H9 (cell line): Measurements from ENCODE around the gene ONECUT1. TPM values are rescaled to one million over a fixed set of nuclear protein-coding genes. Genes with fewer than 3 reads are reported as not detected.

ENCODE experiments used
- DNase-seq: peaks from one replicate; pipeline ENCODE4 v3.0.0-alpha.2; 2017
- H2AFZ ChIP-seq: one replicate; pipeline ENCODE4 v1.6.1; 2013; ENCODE audit warnings: mild to moderate bottlenecking, low read length, control low read depth, moderate library complexity
- H2AK5ac ChIP-seq: 2 replicates; pipeline ENCODE4 v1.6.1; 2013; ENCODE audit warnings: low read length, control low read depth, mixed read lengths; ENCODE audit not compliant: insufficient read length
- H2BK120ac ChIP-seq: one replicate; pipeline ENCODE4 v1.6.1; 2013; ENCODE audit warnings: low read depth, mild to moderate bottlenecking, low read length, control low read depth, inconsistent platforms; ENCODE audit not compliant: poor library complexity, severe bottlenecking
- H2BK12ac ChIP-seq: 2 replicates; pipeline ENCODE4 v1.6.1; 2013; ENCODE audit warnings: low read length, control low read depth, mixed read lengths, low read depth; ENCODE audit not compliant: insufficient read length
- H2BK15ac ChIP-seq: 2 replicates; pipeline ENCODE4 v1.6.1; 2013; ENCODE audit warnings: low read depth, low read length, control low read depth
- H2BK20ac ChIP-seq: one replicate; pipeline ENCODE4 v1.6.1; 2013; ENCODE audit warnings: low read depth, mild to moderate bottlenecking, low read length, control low read depth, inconsistent platforms; ENCODE audit not compliant: poor library complexity, severe bottlenecking
- H2BK5ac ChIP-seq: 2 replicates; pipeline ENCODE4 v1.6.1; 2013; ENCODE audit warnings: low read length, control low read depth, mixed read lengths; ENCODE audit not compliant: insufficient read length
- H3K14ac ChIP-seq: 2 replicates; pipeline ENCODE4 v1.6.1; 2013; ENCODE audit warnings: low read length, control low read depth; ENCODE audit not compliant: insufficient read depth
- H3K18ac ChIP-seq: 2 replicates; pipeline ENCODE4 v1.6.1; 2013; ENCODE audit warnings: low read depth, mild to moderate bottlenecking, mixed read lengths, low read length, control low read depth; ENCODE audit not compliant: insufficient read length
- H3K23ac ChIP-seq: 2 replicates; pipeline ENCODE4 v1.6.1; 2013; ENCODE audit warnings: low read length, control low read depth, mixed read lengths, low read depth; ENCODE audit not compliant: insufficient read length
- H3K23me2 ChIP-seq: 2 replicates; pipeline ENCODE4 v1.6.1; 2013; ENCODE audit warnings: low read depth, mild to moderate bottlenecking, mixed read lengths, low read length, control low read depth; ENCODE audit not compliant: insufficient read length, poor library complexity, severe bottlenecking
- H3K27ac ChIP-seq: 2 replicates; pipeline ENCODE4 v1.5.1; 2013; ENCODE audit warnings: low read length, control low read depth, mixed read lengths, low read depth; ENCODE audit not compliant: insufficient read length
- H3K27me3 ChIP-seq: 2 replicates; pipeline ENCODE4 v1.6.1; 2013; ENCODE audit warnings: low read length, control low read depth, inconsistent platforms; ENCODE audit not compliant: insufficient read depth
- H3K4ac ChIP-seq: 2 replicates; pipeline ENCODE4 v1.6.1; 2013; ENCODE audit warnings: low read depth, mild to moderate bottlenecking, control low read depth, inconsistent platforms, low read length, moderate library complexity
- H3K4me1 ChIP-seq: 2 replicates; pipeline ENCODE4 v1.6.1; 2013; ENCODE audit warnings: low read length, control low read depth, inconsistent platforms; ENCODE audit not compliant: insufficient read depth
- H3K4me2 ChIP-seq: 2 replicates; pipeline ENCODE4 v1.6.1; 2013; ENCODE audit warnings: low read length, control low read depth, mixed read lengths; ENCODE audit not compliant: insufficient read length, insufficient read depth
- H3K56ac ChIP-seq: 2 replicates; pipeline ENCODE4 v1.6.1; 2013; ENCODE audit warnings: low read depth, mild to moderate bottlenecking, mixed read lengths, low read length, control low read depth; ENCODE audit not compliant: insufficient read length
- H3K79me1 ChIP-seq: 2 replicates; pipeline ENCODE4 v1.6.1; 2013; ENCODE audit warnings: low read depth, mild to moderate bottlenecking, moderate library complexity, low read length, control low read depth, inconsistent platforms; ENCODE audit not compliant: insufficient read depth, poor library complexity, severe bottlenecking
- H3K79me2 ChIP-seq: 2 replicates; pipeline ENCODE4 v1.6.1; 2013; ENCODE audit warnings: low read length, control low read depth, inconsistent platforms; ENCODE audit not compliant: insufficient read depth
- H3K9ac ChIP-seq: 2 replicates; pipeline ENCODE4 v1.6.1; 2013; ENCODE audit warnings: low read length, control low read depth, mixed read lengths; ENCODE audit not compliant: insufficient read length; ENCODE audit errors: extremely low read depth
- H3K9me3 ChIP-seq: one replicate; pipeline ENCODE4 v1.6.1; 2013; ENCODE audit warnings: low read depth, low read length, inconsistent platforms; ENCODE audit not compliant: control insufficient read depth
- H3T11ph ChIP-seq: one replicate; pipeline ENCODE4 v1.6.1; 2013; ENCODE audit warnings: mild to moderate bottlenecking, low read length, control low read depth, inconsistent platforms
- H4K20me1 ChIP-seq: one replicate; pipeline ENCODE4 v1.6.1; 2013; ENCODE audit not compliant: control insufficient read depth, insufficient read length, insufficient read depth
- H4K5ac ChIP-seq: 2 replicates; pipeline ENCODE4 v1.6.1; 2013; ENCODE audit warnings: low read depth, mild to moderate bottlenecking, mixed read lengths, low read length, control low read depth; ENCODE audit not compliant: insufficient read length
- H4K8ac ChIP-seq: replicated peaks from 2 replicates; pipeline ENCODE4 v1.6.1; 2013; ENCODE audit warnings: low read length, control low read depth, mixed read lengths, low read depth; ENCODE audit not compliant: insufficient read length
- H4K91ac ChIP-seq: 2 replicates; pipeline ENCODE4 v1.6.1; 2013; ENCODE audit warnings: low read depth, mild to moderate bottlenecking, moderate library complexity, mixed read lengths, low read length, control low read depth; ENCODE audit not compliant: insufficient read length
- H3K27ac Mint-ChIP-seq, 3 experiments: 2 replicates in 2 of 3; 3 replicates in 1 of 3; pipeline ENCODE4 v1.8.0; 2020 to 2021; ENCODE audit warnings: mixed read lengths in 3 of 3, mild to moderate bottlenecking in 1 of 3, moderate library complexity in 1 of 3
- H3K27me3 Mint-ChIP-seq: 2 replicates; pipeline ENCODE4 v1.8.0; 2021; ENCODE audit warnings: low read depth, mild to moderate bottlenecking, moderate library complexity, mixed read lengths
- H3K36me3 Mint-ChIP-seq, 3 experiments: 2 replicates in 2 of 3; 3 replicates in 1 of 3; pipeline ENCODE4 v1.8.0; 2020 to 2021; ENCODE audit warnings: low read depth in 3 of 3, mixed read lengths in 3 of 3; ENCODE audit not compliant: insufficient read depth in 1 of 3
- H3K4me1 Mint-ChIP-seq, 2 experiments: 2 replicates each; pipeline ENCODE4 v1.8.0; 2020; ENCODE audit warnings: mixed read lengths in 2 of 2
- H3K4me3 Mint-ChIP-seq, 2 experiments: 2 replicates in 1 of 2; 3 replicates in 1 of 2; pipeline ENCODE4 v1.8.0; 2020 to 2021; ENCODE audit warnings: mild to moderate bottlenecking in 2 of 2, mixed read lengths in 2 of 2, moderate library complexity in 1 of 2
- H3K9me3 Mint-ChIP-seq, 2 experiments: 2 replicates in 1 of 2; 3 replicates in 1 of 2; pipeline ENCODE4 v1.8.0; 2020; ENCODE audit warnings: mild to moderate bottlenecking in 2 of 2, mixed read lengths in 2 of 2, moderate library complexity in 1 of 2
- CTCF ChIP-seq: fragments of 200-600 bp; sonication (generic); conservative IDR thresholded peaks from 3 replicates; pipeline ENCODE4 v1.8.0; 2021; ENCODE audit warnings: antibody characterized with exemption, mild to moderate bottlenecking
- whole genome bisulfite sequencing: extraction: QIAGEN DNeasy Blood & Tissue Kit; methylation state at CpG from one replicate; pipeline ENCODE4 v1.1.7; 2013; ENCODE audit warnings: missing lambda C conversion rate, low lambda C conversion rate, mixed read lengths; ENCODE audit not compliant: insufficient read length; ENCODE audit errors: extremely low coverage; 5-methylcytosine and 5-hydroxymethylcytosine counted together
- total RNA-seq: library from RNA; stranded (reverse); gene quantifications from 2 replicates; pipeline ENCODE4 v1.2.1, GENCODE V29; 2021

ONECUT1 gene
- total RNA-seq, 1 experiment from 2014 or later = 14.1 TPM

GRCh38 chr15:52726195-52726594 lies 63.9 kb downstream of the ONECUT1 start:
- Histone ChIP-seq H4K8ac (no peak overlapping the region), H3K4me1 (no peaks in the 10 kb centered on the region; the same call in 1 of the 2 replicates), H2AFZ (no peak overlapping the region), H2BK15ac (no peak overlapping the region), H3K4ac (no peak overlapping the region), H4K91ac (no peak overlapping the region), H3K56ac (no peak overlapping the region), H3K9me3 (no peaks in the 10 kb centered on the region), H3K27me3 (no peaks in the 10 kb centered on the region), H3K79me2 (no peaks in the 10 kb centered on the region), H3K14ac (no peak overlapping the region), H3K9ac (no peak overlapping the region), H2AK5ac (no peak overlapping the region), H4K5ac (no peak overlapping the region), H2BK5ac (no peak overlapping the region), H3K27ac (no peak overlapping the region), H2BK12ac (no peak overlapping the region), H2BK120ac (no peak overlapping the region), H3K79me1 (no peaks in the 10 kb centered on the region), H2BK20ac (no peak overlapping the region), H3T11ph (no peak overlapping the region), H3K23ac (no peak overlapping the region), H3K18ac (no peak overlapping the region), H3K23me2 (no peaks in the 10 kb centered on the region), H4K20me1 (no peaks in the 10 kb centered on the region), H3K4me2 (no peak overlapping the region)
- no peak for DNase-seq
- Mint-ChIP-seq H3K36me3 (peaks cover 0 to 8% (median 0%) of the 10 kb centered on the region in 3 experiments; a peak in 3 of 7 replicates), H3K4me3 (no peak overlapping the region), H3K27me3 (no peaks in the 10 kb centered on the region), H3K4me1 (peaks cover 5 to 8% of the 10 kb centered on the region in 2 experiments), H3K9me3 (peaks cover 1 to 6% of the 10 kb centered on the region in 2 experiments), H3K27ac (no peak overlapping the region)
- TF ChIP-seq CTCF = no peak
- no CpG with 5 or more reads among the region's 2 CpGs for WGBS
